Neural progenitor cell (in vitro differentiated cells): ENCODE results near the gene MR1. TPM values are rescaled to one million over a fixed set of nuclear protein-coding genes. Genes with fewer than 3 reads are reported as not detected.

Source experiments
- DNase-seq: peaks from one replicate; pipeline ENCODE4 v3.0.0-alpha.2; 2016; ENCODE audit warnings: low spot score
- H2AFZ ChIP-seq: fragments of 200-600 bp; sonication (generic); replicated peaks from 2 replicates; pipeline ENCODE4 v1.6.1; 2016; ENCODE audit warnings: antibody characterized with exemption
- H3F3A ChIP-seq: fragments of 200-600 bp; sonication (generic); 2 replicates; pipeline ENCODE4 v1.6.1; 2016; ENCODE audit warnings: antibody characterized with exemption, low read depth
- H3K27ac ChIP-seq: fragments of 200-600 bp; sonication (generic); 2 replicates; pipeline ENCODE4 v1.5.1; 2016; ENCODE audit warnings: mild to moderate bottlenecking
- H3K27me3 ChIP-seq: fragments of 200-600 bp; sonication (generic); 2 replicates; pipeline ENCODE4 v1.6.1; 2016; ENCODE audit warnings: mild to moderate bottlenecking, moderate library complexity
- H3K36me3 ChIP-seq: fragments of 200-600 bp; sonication (generic); 2 replicates; pipeline ENCODE4 v1.5.1; 2016
- H3K4me1 ChIP-seq: fragments of 200-600 bp; sonication (generic); 2 replicates; pipeline ENCODE4 v1.6.1; 2016; ENCODE audit warnings: mixed run types
- H3K4me2 ChIP-seq: fragments of 200-600 bp; sonication (generic); 2 replicates; pipeline ENCODE4 v1.6.1; 2016
- H3K4me3 ChIP-seq: fragments of 200-600 bp; sonication (generic); 2 replicates; pipeline ENCODE4 v1.5.1; 2016
- H3K79me2 ChIP-seq: fragments of 200-600 bp; sonication (generic); 2 replicates; pipeline ENCODE4 v1.6.1; 2016; ENCODE audit warnings: low read depth
- H3K9ac ChIP-seq: fragments of 200-600 bp; sonication (generic); 2 replicates; pipeline ENCODE4 v1.6.1; 2016
- H3K9me3 ChIP-seq: fragments of 200-600 bp; sonication (generic); 2 replicates; pipeline ENCODE4 v1.5.1; 2016; ENCODE audit warnings: low read depth
- H4K20me1 ChIP-seq: fragments of 200-600 bp; sonication (generic); 2 replicates; pipeline ENCODE4 v1.6.1; 2016; ENCODE audit warnings: low read depth
- H3K27ac Mint-ChIP-seq: 3 replicates; pipeline ENCODE4 v1.8.0; 2021; ENCODE audit warnings: mixed read lengths
- H3K27me3 Mint-ChIP-seq: 2 replicates; pipeline ENCODE4 v1.8.0; 2022; ENCODE audit warnings: low read depth, mild to moderate bottlenecking, inconsistent platforms, moderate library complexity, mixed read lengths; ENCODE audit not compliant: insufficient read depth
- H3K36me3 Mint-ChIP-seq: 3 replicates; pipeline ENCODE4 v1.8.0; 2021; ENCODE audit warnings: mixed read lengths
- H3K4me1 Mint-ChIP-seq: 3 replicates; pipeline ENCODE4 v1.8.0; 2021; ENCODE audit warnings: mixed read lengths
- H3K4me3 Mint-ChIP-seq: 3 replicates; pipeline ENCODE4 v1.8.0; 2021; ENCODE audit warnings: mild to moderate bottlenecking, moderate library complexity, mixed read lengths
- H3K9me3 Mint-ChIP-seq: 3 replicates; pipeline ENCODE4 v1.8.0; 2020; ENCODE audit warnings: mixed read lengths
- CTCF ChIP-seq: fragments of 200-600 bp; sonication (generic); IDR thresholded peaks from 2 replicates; pipeline ENCODE4 v1.5.1; 2017; ENCODE audit warnings: antibody characterized with exemption, mild to moderate bottlenecking
- EZH2 ChIP-seq: fragments of 200-600 bp; sonication (generic); IDR thresholded peaks from 2 replicates; pipeline ENCODE4 v1.6.1; 2017; ENCODE audit warnings: antibody characterized with exemption, mild to moderate bottlenecking, moderate library complexity
- EZH2phosphoT487 ChIP-seq: fragments of 200-600 bp; sonication (generic); IDR thresholded peaks from 2 replicates; pipeline ENCODE4 v1.6.1; 2017; ENCODE audit warnings: antibody characterized with exemption
- total RNA-seq: library from RNA; depleted of rRNA; stranded (reverse); fragments of >200 nt; gene quantifications from 2 replicates; pipeline ENCODE4 v1.2.3, GENCODE V29; 2015; ENCODE audit warnings: low replicate concordance

The MR1 gene
- total RNA-seq, 1 donor from 2014 or later = not detected

- Histone ChIP-seq H3K36me3 (no peaks in the 10 kb centered on the region), H3K27me3 (no peaks in the 10 kb centered on the region), H3K4me2 (no peak overlapping the region), H3K9me3 (no peaks in the 10 kb centered on the region), H3K9ac (no peak overlapping the region), H3F3A (peaks cover 2% of the 10 kb centered on the region), H3K27ac (no peak overlapping the region), H3K4me3 (no peak overlapping the region), H2AFZ (no peak overlapping the region), H4K20me1 (peaks cover 92% of the 10 kb centered on the region), H3K4me1 (peaks cover 13% of the 10 kb centered on the region), H3K79me2 (peaks cover 100% of the 10 kb centered on the region)
- Mint-ChIP-seq H3K4me1 (no peaks in the 10 kb centered on the region), H3K36me3 (peaks cover 14% of the 10 kb centered on the region), H3K4me3 (no peak overlapping the region), H3K27me3 (no peaks in the 10 kb centered on the region), H3K27ac (no peak overlapping the region), H3K9me3 (peaks cover 2% of the 10 kb centered on the region)
- TF ChIP-seq EZH2 = no peak
- TF ChIP-seq CTCF = no peak
- no peak for TF ChIP-seq EZH2phosphoT487
- no peak for DNase-seq
These were observed 22.2 kb upstream of the MR1 start for GRCh38 chr1:181011301-181012202.

- Histone ChIP-seq H4K20me1 (peaks cover 89% of the 10 kb centered on the region), H3K79me2 (peaks cover 100% of the 10 kb centered on the region), H3K9ac (no peak overlapping the region), H3K4me2 (no peak overlapping the region), H3K9me3 (no peaks in the 10 kb centered on the region), H3K27ac (no peak overlapping the region), H3K4me1 (peaks cover 6% of the 10 kb centered on the region), H3F3A (peaks cover 2% of the 10 kb centered on the region), H2AFZ (no peak overlapping the region), H3K27me3 (no peaks in the 10 kb centered on the region), H3K4me3 (no peak overlapping the region), H3K36me3 (no peaks in the 10 kb centered on the region)
- H3K27ac Mint-ChIP-seq = no peak overlapping the region
- TF ChIP-seq EZH2phosphoT487 (no peak), EZH2 (no peak), CTCF (no peak)
- H3K36me3 Mint-ChIP-seq = peaks cover 12% of the 10 kb centered on the region
- DNase-seq = no peak
- no peaks in the 10 kb centered on the region for H3K4me1 Mint-ChIP-seq
- H3K4me3 Mint-ChIP-seq = no peak overlapping the region
- peaks cover 2% of the 10 kb centered on the region for H3K9me3 Mint-ChIP-seq
- no peaks in the 10 kb centered on the region for H3K27me3 Mint-ChIP-seq
These were observed 21.5 kb upstream of the MR1 start for GRCh38 chr1:181012203-181012745.

- no peak for TF ChIP-seq CTCF
- TF ChIP-seq EZH2 = no peak
- no peak for TF ChIP-seq EZH2phosphoT487
- no peak overlapping the region for H3K27ac Mint-ChIP-seq
- Histone ChIP-seq H3K27ac (no peak overlapping the region), H3K9ac (no peak overlapping the region), H3K4me1 (no peaks in the 10 kb centered on the region), H3K4me2 (no peak overlapping the region), H3K9me3 (no peaks in the 10 kb centered on the region), H3K27me3 (no peaks in the 10 kb centered on the region), H3K79me2 (peaks cover 100% of the 10 kb centered on the region), H4K20me1 (peaks cover 85% of the 10 kb centered on the region), H3K4me3 (no peak overlapping the region), H2AFZ (no peak overlapping the region), H3K36me3 (no peaks in the 10 kb centered on the region), H3F3A (peaks cover 2% of the 10 kb centered on the region)
- H3K27me3 Mint-ChIP-seq = no peaks in the 10 kb centered on the region
- H3K4me1 Mint-ChIP-seq = no peaks in the 10 kb centered on the region
- H3K9me3 Mint-ChIP-seq = peaks cover 2% of the 10 kb centered on the region
- peaks cover 16% of the 10 kb centered on the region for H3K36me3 Mint-ChIP-seq
- H3K4me3 Mint-ChIP-seq = no peak overlapping the region
- DNase-seq = no peak
These were observed 20.6 kb upstream of the MR1 start for GRCh38 chr1:181013144-181013543.
